ENCODE data around the gene MPHOSPH6. TPM values are rescaled to one million over a fixed set of nuclear protein-coding genes. Genes with fewer than 3 reads are reported as not detected.

MPHOSPH6 gene
- total RNA-seq, 1 experiment from 2014 or later: 40.4 TPM

GRCh38 chr16:82105107-82105506, 64.9 kb downstream of the MPHOSPH6 start:
- Mint-ChIP-seq H3K27me3 (ENCODE audit: unreplicated experiment) (peaks cover 10% of the 10 kb centered on the region), H3K27ac (ENCODE audit: unreplicated experiment) (no peak overlapping the region), H3K4me1 (ENCODE audit: low read depth, unreplicated experiment) (no peaks in the 10 kb centered on the region), H3K9me3 (ENCODE audit: low read depth, unreplicated experiment) (peaks cover 1% of the 10 kb centered on the region), H3K4me3 (ENCODE audit: low read depth, unreplicated experiment) (no peak overlapping the region), H3K36me3 (ENCODE audit: insufficient read depth, unreplicated experiment) (no peaks in the 10 kb centered on the region)
- no TSS peak for BruUV-seq (replicated peaks)
- CTCF ChIA-PET: no interaction called here
- no peak for TF ChIP-seq CTCF (IDR thresholded peaks at IDR 0.05; ENCODE audit: unreplicated experiment)
- intact Hi-C loops (cut with micrococcal nuclease; ENCODE audit: unreplicated experiment): no loop called here
- no peak for DNase-seq

Other genes with a start within 250 kb of the MPHOSPH6 start
- gene SDR42E1, start 158.8 kb downstream of the MPHOSPH6 start, total RNA-seq (2022): 33.0 and 34.3 TPM in 2 replicates
- 16.2 and 16.9 TPM in 2 replicates for gene HSD17B2, start 135.0 kb downstream of the MPHOSPH6 start, total RNA-seq (2022)

Data from Calu3 (cell line).